ENCODE measurements around the gene CACNA1C.

The CACNA1C gene

GRCh38 chr12:2337031-2338010 lies 284.5 kb downstream of the CACNA1C start:
- no peak for DNase-seq (ENCODE audit: low read depth, low spot score)

DNA sequence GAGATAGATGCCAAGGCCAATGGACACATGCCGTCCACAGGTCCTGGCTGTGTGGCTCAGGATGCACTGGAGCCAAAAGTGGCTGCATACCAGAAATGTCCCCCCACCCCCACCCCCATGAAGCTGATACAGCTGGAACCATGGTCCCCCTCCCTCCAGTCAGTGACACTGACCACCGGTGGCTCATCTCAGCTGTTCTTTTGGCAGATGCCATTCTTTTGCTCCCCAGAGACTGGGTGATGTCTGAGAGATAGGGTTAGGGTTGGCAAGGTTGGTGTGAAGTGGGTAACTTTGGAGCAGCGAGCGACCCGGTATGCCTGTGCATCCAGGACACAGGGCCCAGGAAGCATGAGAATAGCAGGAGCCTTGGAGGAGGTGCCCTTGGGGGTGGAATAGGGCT lies 285.6 kb downstream of the CACNA1C start:
- DNase-seq (ENCODE audit: low read depth, low spot score): no peak

- DNase-seq (ENCODE audit: low read depth, low spot score): no peak
These were observed 286.2 kb downstream of the CACNA1C start for GRCh38 chr12:2338991-2339431.

DNA sequence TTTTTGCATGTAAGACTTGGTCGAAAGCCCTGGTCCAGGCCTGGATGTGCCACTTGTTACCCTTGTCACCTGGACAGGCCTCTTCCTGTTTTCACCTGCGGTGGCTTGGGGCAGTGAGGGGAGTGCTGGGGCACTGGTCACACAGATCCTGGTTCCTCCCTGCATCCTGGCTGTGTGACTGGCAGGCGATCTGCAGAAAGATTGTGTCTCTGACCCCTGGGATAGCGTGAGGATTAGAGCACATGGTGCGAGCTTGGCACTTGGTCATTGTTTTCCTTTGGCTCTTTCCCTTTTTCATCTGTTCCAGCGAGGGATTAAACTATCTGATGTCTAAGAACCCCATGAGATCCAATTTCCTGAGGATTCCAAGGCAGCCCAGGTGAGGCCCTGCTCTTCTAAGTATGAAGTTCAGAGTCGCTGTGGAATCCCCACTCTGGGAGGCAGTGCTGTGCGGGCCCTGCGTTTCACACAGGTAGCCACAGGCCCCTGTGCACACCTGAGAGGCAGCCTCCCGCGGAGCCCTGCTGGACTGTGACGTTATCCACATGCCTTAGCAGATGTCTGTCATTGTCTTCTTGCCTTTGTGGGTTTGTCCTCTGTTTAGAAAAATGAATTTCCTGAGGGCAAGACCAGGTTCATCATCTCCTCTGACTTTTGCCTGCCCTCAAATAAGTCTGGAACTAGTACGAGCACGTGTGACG lies 288.4 kb downstream of the CACNA1C start:
- DNase-seq (ENCODE audit: low read depth, low spot score): no peak

- DNase-seq (ENCODE audit: low read depth, low spot score): no peak
These were observed 289.1 kb downstream of the CACNA1C start for GRCh38 chr12:2341871-2342270.

DNA sequence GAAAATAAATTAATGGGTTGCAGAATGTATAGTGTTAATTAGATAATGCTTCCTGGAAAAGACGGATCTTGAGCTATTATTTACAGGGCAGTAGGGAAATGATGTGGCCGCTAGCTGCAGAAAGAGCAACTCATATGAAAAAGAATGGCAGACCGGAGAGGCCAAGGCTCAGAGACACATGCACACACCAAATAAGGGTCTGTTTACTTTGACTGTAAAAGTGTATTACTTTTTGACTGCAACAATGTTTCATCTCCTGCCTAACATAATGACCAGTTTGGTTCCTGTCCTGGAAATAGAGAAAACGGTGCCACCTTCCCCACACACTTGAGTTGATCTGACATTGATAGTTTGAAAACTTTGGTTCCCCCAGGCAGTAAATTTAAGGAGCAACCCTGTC lies 290.9 kb downstream of the CACNA1C start:
- DNase-seq (ENCODE audit: low read depth, low spot score): no peak

DNA sequence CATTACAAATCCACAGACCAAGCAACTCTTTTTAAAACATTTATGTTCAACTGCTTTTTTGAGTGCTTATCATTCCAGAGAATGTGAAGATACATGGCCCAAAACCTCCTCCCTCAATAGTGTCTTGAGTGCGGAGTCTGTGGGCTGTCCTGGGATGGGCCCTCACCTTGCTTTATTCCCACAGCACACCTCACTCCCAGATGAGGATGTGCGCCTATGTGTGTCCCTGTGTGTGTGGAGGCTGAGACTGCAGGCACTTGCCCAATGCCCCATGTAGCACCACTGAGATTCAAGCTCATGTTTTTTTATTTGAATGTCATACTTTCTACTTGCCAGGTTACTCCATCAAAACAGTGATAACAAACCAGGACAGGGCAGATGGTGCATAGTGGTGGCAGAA lies 291.7 kb downstream of the CACNA1C start:
- DNase-seq (ENCODE audit: low read depth, low spot score): no peak

- DNase-seq (ENCODE audit: low read depth, low spot score): no peak
These were observed 292.1 kb downstream of the CACNA1C start for GRCh38 chr12:2344885-2345284.

GRCh38 chr12:2345902-2346301 lies 293.1 kb downstream of the CACNA1C start:
- DNase-seq (ENCODE audit: low read depth, low spot score): no peak

GRCh38 chr12:2346416-2346815 lies 293.6 kb downstream of the CACNA1C start:
- DNase-seq (ENCODE audit: low read depth, low spot score): no peak

DNA sequence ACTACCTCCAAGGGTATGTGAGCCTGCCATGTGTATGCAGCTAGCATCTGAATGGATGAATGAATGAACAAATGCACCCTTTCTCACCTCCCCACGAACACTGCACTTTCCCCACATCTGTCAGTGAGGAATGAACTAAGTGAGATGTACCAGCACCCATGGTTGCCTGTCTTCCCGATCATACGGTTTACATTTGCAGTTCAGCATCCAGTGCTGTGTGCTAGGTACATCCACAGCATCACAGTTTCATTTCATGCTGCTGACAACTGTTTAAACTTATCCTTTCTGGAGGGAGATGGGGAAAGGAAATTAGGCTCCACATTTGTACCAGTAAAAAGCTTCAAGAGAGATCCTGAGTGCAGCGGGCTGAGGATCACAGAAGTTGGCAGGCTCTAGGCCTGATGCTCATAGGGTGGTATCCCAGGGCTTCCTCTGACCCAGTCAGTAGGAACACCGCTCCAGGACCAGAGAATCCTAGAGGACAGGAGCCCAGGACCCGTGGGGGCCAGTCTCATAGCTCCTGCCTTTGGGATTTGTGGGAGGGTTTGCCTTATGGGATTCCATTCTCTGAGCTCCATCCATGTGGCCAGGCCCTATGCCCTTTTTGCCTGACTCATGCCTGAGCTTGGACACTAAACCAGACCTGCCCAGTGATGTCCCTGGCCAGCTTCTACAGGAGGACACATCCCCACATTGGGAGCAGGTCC lies 294.5 kb downstream of the CACNA1C start:
- no peak for DNase-seq (ENCODE audit: low read depth, low spot score)

DNA sequence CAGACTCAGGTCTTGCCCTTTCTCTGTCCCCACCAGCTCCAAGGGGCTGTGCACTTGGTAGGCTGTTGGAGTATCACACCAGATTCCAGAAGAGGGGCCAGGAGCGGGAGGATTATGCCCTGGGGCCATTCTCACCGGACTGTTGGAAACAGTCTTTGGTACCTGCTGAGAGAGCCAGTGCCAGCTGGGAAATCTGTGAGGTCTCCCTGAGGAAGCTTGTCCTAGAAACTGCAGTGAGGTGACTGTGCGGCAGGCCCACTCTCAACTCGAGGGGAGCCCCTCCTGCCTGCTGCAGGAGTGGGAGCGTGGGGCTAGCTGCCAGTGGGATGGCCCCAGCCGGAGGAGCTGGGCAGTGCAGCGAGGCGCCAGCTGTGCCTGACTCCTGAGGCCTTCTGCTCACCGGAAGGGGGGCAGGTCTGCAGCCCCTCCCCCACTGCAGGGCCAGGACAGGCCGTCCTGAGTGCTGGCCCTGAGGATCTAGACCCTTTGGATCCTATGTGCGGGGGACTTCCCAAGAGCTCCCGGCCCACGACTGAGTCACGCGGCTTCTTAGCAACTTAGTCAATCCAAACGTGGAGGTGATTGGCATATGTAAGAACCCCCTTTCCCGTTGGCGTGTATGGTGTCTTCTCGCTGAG lies 295.2 kb downstream of the CACNA1C start:
- no peak for DNase-seq (ENCODE audit: low read depth, low spot score)

DNA sequence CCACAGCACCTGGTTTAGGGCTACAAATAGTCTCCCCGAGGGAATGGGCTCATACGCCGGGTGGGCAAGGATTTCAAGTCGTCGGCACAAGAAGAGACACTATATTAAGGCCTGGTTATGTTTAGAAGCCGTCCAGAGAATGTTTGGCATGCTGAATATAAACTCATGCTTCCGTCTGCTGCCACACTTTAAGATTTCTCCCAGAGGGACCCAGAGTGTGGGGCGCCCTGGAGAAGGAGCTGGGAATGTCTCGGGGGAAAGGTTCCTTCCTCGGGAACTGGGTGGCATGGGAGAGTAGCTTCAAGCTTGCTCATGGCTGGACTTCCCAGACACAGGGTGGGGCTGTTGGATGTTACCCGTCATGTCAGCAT lies 295.7 kb downstream of the CACNA1C start:
- no peak for DNase-seq (ENCODE audit: low read depth, low spot score)

DNA sequence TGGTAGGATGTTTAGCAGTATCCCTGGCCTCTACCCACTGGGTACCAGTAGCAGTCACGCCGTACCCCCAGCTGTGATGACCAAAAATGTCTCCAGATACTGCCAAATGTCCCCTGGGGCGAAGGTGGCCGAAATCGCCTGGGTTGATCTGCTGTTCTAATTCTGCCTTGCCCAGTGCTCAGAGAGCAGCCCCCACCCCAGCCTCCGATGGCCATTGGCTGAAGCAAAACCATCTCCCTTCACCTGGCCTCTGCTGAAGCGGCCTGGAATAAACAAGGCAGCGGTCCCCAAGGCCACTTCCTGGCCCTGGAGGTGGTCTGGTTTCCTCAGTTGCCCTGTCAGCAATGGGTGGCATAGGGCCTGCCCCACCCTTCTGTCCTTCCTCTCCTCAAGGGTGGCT lies 298.4 kb downstream of the CACNA1C start:
- no peak for DNase-seq (ENCODE audit: low read depth, low spot score)

GRCh38 chr12:2352203-2352602 lies 299.4 kb downstream of the CACNA1C start:
- DNase-seq (ENCODE audit: low read depth, low spot score): no peak

DNA sequence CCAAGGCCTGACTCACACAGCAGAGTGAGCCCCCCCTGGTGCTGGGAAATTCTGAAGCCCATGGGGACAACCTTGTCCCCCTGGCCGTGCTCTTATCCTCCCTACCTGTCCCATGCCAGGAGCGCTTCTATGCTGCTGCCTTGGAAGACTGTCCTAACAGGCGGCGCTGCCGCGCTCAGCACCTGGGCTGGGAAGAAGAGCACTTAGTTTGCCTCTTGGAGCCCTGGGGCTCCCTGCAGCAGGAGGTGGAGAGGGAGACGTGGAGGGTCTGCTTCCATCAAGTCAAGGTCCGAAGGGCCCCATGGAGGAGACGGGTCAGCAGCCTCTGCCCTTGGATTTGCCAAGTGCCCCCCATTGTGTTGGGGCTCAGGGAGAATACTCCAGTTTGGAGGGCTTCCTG lies 300.5 kb downstream of the CACNA1C start:
- DNase-seq (ENCODE audit: low read depth, low spot score): no peak

DNA sequence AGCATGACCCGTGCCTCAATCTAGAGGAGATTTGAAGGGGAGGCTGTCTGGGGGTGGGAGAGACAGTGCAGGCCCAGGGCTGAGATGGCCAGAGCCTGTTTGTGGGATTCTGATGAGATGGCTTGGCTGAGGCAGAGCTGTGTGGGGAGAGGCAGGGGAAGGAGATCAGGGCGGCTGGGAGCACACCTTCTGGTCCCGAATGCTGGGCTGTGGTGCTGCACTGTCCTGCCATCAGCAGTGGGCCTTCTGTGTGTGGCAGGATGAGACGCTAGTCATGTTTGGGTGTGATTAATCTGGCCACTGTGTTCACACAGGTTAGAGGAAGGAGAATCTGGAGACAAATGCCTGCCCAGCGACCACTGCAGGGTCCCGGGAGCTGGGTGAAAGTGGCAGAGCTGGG lies 300.9 kb downstream of the CACNA1C start:
- no peak for DNase-seq (ENCODE audit: low read depth, low spot score)

DNA sequence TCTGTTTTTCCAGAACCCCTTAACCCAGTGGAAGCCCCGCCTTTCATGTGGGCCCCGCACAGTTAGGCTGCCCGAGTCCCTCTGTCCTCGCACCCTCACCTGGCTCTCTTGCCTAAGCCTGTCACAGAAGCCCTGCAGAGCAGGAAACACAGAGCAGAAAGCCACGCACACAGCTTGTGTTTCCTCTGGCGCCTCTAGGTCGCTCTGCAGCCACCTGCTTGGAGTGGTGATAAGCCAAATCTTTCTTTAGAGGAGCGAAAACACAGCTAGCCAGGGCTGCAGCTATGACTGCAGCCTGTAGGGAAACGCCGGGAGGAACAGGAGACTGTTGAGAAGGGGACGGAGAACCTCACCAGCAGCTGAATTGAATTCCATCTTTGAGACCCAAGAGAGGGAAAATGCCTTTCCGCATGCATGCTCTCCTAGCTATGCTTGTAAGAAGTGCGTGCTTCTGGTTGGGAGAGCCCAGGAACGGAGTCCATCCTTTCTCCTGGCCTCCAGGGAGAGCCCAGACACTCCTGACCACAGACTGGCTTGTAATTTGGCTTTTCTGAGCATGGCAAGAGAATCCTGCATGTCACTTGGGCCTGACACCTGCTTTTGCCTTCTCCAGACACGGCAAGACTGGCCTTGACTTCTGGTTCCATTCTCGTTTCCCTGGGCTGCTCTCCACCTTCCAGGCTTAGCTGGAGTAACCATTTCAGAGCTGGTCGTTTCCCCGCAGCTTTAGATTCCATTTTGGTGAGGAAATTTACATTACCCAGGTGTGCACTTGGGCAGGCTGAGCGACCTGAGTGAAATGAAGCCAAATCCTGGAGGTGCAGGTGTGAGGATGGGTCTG lies 301.6 kb downstream of the CACNA1C start:
- DNase-seq (ENCODE audit: low read depth, low spot score): no peak

GRCh38 chr12:2355198-2355597 lies 302.4 kb downstream of the CACNA1C start:
- DNase-seq (ENCODE audit: low read depth, low spot score): no peak

GRCh38 chr12:2355604-2356003 lies 302.8 kb downstream of the CACNA1C start:
- no peak for DNase-seq (ENCODE audit: low read depth, low spot score)

DNA sequence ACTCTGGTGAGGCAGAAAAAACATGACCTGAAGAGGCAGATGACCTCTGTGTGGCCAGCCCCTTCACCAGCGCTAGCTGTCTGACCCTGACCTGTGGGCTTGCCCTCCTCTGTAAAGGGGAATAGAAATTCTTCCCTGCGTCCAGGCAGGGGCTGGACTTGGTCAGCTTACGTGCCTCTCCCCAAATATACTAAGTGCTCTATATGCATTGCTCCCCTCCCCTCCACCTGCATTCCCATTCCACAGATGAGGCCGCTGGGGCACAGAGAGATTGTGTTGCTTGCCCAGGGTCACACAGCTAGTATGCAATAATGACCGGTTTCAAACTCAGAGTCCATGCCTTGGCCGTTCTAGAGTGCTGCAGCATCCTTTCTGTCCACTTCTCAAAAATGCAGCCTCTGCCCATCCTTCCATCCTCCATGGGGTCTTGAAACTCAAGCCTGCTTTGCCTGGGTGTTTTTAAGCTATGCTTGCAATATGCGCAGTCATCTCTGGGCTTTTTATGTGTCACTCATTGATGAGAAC lies 303.9 kb downstream of the CACNA1C start:
- DNase-seq (ENCODE audit: low read depth, low spot score): no peak

Measured in smooth muscle cell of the brain vasculature (primary cell).